Gastrocnemius medialis (tissue), 4 donors: ENCODE results near the gene PRKG1. TPM values are rescaled to one million over a fixed set of nuclear protein-coding genes. Genes with fewer than 3 reads are reported as not detected.
A peak's percentile ranks its signal among the peaks of the same experiment; 100 is the strongest.

Source experiments
- ATAC-seq, 2 donors: fragments of 150-250 bp; one replicate each; pipeline ENCODE4 v1.9.1; 2016
- DNase-seq, 2 donors: peaks; one replicate each; pipeline ENCODE4 v3.0.0-alpha.2; 2019
- H3K27ac ChIP-seq, 4 donors: fragments of 200-600 bp; sonication (generic); 1 replicate in 1 of 4; 2 replicates in 3 of 4; pipeline ENCODE4 v1.5.1; 2016 to 2018; ENCODE audit warnings: mild to moderate bottlenecking in 2 of 4, moderate library complexity in 1 of 4
- H3K27me3 ChIP-seq, 3 donors: fragments of 200-600 bp; sonication (generic) in 2 of 3; 1 replicate in 1 of 3; 2 replicates in 2 of 3; pipeline versions ENCODE4 v1.5.1 to v1.6.0; 2016 to 2019; ENCODE audit warnings: mild to moderate bottlenecking in 1 of 3, moderate library complexity in 1 of 3
- H3K36me3 ChIP-seq, 2 donors: fragments of 200-600 bp; sonication (generic) in 1 of 2; one replicate each; pipeline ENCODE4 v1.5.1; 2017 to 2018
- H3K4me1 ChIP-seq, 2 donors: fragments of 200-600 bp; sonication (generic) in 1 of 2; one replicate each; pipeline ENCODE4 v1.5.1; 2016 to 2017; ENCODE audit warnings: mild to moderate bottlenecking in 2 of 2
- H3K4me3 ChIP-seq, 4 donors: fragments of 200-600 bp; sonication (generic) in 3 of 4; 1 replicate in 1 of 4; 2 replicates in 3 of 4; pipeline ENCODE4 v1.5.1; 2016 to 2019; ENCODE audit warnings: mild to moderate bottlenecking in 2 of 4
- H3K9me3 ChIP-seq, 3 donors: fragments of 200-600 bp; sonication (generic) in 2 of 3; 1 replicate in 1 of 3; 2 replicates in 2 of 3; pipeline ENCODE4 v1.5.1; 2016 to 2019
- POLR2A ChIP-seq, 2 donors: fragments of 450-650 bp; IDR thresholded peaks; one replicate each; pipeline ENCODE4 v1.6.1; 2017; ENCODE audit warnings: antibody characterized with exemption in 2 of 2, mild to moderate bottlenecking in 2 of 2, moderate library complexity in 2 of 2
- in situ Hi-C, 4 donors: fragments of 200-750 bp; cut with MboI; loops; one replicate each; pipeline versions ENCODE4 v1.15.0 to v1.8.0; 2017; ENCODE audit warnings: low sequenced_read_pairs in 4 of 4
- intact Hi-C: fragments of 100-400 bp; cut with DNase I; formaldehyde crosslinking; loops from one replicate; pipeline ENCODE4 v1.15.1; 2023; ENCODE audit warnings: low total_unique reads
- total RNA-seq, 4 donors: library from RNA; depleted of rRNA; stranded (reverse); fragments of >200 nt; gene quantifications; one replicate each; pipeline versions ENCODE4 v1.1.0 to v1.2.3, GENCODE V29; 2016
- TF ChIP-seq, protein P1 (sequence below), 5 experiments: fragments of 450-650 bp in 3 of 5; fragments of 200-600 bp in 2 of 5; sonication (generic) in 2 of 5; IDR thresholded peaks in 4 of 5; conservative IDR thresholded peaks in 1 of 5; 1 replicate in 4 of 5; 2 replicates in 1 of 5; pipeline ENCODE4 v1.5.1; 2016 to 2019; ENCODE audit warnings: antibody characterized with exemption in 5 of 5, mild to moderate bottlenecking in 3 of 5, moderate library complexity in 3 of 5

PRKG1 gene
- total RNA-seq, 4 donors from 2014 or later = 10.4 to 39.4 (median 25.1) TPM

DNA sequence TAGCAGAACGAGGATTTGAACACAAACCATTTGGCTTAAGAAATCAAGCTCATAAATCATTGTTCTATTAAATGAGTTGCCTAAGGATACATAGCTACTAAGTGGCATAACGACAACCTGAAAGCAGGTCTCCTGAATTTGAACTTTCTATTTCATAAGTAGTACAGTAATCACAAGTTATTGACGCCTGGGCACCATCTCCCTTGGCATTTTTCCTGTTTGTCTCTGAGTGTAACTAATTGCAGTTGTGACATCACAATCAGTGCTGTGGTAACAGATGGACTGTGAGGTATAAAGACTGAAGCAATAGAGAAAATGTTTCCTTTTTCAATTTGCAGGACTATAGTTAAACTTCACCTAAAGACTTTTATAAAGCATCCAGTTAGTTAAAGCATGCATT is 631.5 kb downstream of the PRKG1 start:
- Histone ChIP-seq H3K4me1 (peaks cover 6 to 15% of the 10 kb centered on the region in 2 donors), H3K4me3 (no peak overlapping the region), H3K27ac (no peak overlapping the region), H3K27me3 (no peaks in the 10 kb centered on the region), H3K9me3 (no peaks in the 10 kb centered on the region), H3K36me3 (no peaks in the 10 kb centered on the region)
- no peak for TF ChIP-seq POLR2A (IDR thresholded peaks at IDR 0.05)
- TF ChIP-seq, protein P1, sequence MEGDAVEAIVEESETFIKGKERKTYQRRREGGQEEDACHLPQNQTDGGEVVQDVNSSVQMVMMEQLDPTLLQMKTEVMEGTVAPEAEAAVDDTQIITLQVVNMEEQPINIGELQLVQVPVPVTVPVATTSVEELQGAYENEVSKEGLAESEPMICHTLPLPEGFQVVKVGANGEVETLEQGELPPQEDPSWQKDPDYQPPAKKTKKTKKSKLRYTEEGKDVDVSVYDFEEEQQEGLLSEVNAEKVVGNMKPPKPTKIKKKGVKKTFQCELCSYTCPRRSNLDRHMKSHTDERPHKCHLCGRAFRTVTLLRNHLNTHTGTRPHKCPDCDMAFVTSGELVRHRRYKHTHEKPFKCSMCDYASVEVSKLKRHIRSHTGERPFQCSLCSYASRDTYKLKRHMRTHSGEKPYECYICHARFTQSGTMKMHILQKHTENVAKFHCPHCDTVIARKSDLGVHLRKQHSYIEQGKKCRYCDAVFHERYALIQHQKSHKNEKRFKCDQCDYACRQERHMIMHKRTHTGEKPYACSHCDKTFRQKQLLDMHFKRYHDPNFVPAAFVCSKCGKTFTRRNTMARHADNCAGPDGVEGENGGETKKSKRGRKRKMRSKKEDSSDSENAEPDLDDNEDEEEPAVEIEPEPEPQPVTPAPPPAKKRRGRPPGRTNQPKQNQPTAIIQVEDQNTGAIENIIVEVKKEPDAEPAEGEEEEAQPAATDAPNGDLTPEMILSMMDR (IDR thresholded peaks at IDR 0.05 in 4 of 5, conservative IDR thresholded peaks at IDR 0.05 in 1 of 5) = no peak
- in situ Hi-C loops = no loop called here
- DNase-seq (no peak), ATAC-seq (peak in 1 of 2 donors; percentile 39)
- intact Hi-C loops = no loop called here

DNA sequence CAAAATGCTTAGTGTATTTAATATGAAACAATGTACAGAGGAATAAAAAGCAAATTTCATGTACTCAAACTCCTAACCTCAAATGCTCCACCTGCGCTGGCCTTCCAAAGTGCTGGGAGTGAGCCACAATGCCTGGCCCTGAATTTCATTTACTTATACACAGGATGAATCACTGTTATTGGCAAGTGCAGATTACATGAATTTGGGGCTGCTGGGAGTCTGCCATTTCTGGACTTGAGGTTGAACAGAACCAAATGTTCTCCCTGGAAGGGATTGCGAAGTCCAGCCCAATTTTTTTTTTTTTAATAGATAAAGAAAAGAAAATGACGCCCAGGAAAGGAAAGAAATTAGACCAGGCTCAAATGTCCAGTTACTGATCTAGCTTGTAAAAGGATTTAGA is 631.9 kb downstream of the PRKG1 start:
- Histone ChIP-seq H3K9me3 (no peaks in the 10 kb centered on the region), H3K27ac (peak overlapping the region in 1 of 4 donors; percentile 8), H3K4me1 (peaks cover 6 to 14% of the 10 kb centered on the region in 2 donors), H3K27me3 (no peaks in the 10 kb centered on the region), H3K4me3 (no peak overlapping the region), H3K36me3 (no peaks in the 10 kb centered on the region)
- peak; percentile 48 to 72 for DNase-seq
- peak; percentile 68 to 70 for ATAC-seq
- no peak for TF ChIP-seq POLR2A (IDR thresholded peaks at IDR 0.05)
- TF ChIP-seq, protein P1 (IDR thresholded peaks at IDR 0.05 in 4 of 5, conservative IDR thresholded peaks at IDR 0.05 in 1 of 5) = no peak
- in situ Hi-C loops (no loop called here), intact Hi-C loops (no loop called here)

DNA sequence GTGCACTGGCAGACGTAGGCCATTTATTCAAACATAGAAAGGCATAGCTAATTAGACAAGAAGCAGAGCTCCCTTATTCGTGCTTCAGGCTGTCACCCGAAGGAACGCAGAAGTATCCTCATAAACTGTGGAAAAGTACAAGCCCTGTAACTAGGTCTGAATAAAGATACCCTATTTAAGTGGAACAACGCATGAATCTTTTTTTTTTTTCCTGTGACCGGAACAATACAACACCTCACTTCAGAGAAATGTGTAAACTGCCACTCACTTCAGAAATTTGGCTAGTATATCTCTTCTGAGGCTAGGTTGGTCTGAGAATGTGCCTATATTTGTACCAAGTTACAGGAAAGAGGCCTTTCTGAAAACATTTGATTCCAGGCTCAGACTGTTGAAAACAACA is 633.1 kb downstream of the PRKG1 start:
- no peak for DNase-seq
- Histone ChIP-seq H3K4me1 (peaks cover 6 to 14% of the 10 kb centered on the region in 2 donors), H3K27me3 (no peaks in the 10 kb centered on the region), H3K36me3 (no peaks in the 10 kb centered on the region), H3K27ac (no peak overlapping the region), H3K4me3 (no peak overlapping the region), H3K9me3 (no peaks in the 10 kb centered on the region)
- no peak for ATAC-seq
- in situ Hi-C loops (no loop called here), intact Hi-C loops (no loop called here)
- TF ChIP-seq POLR2A (IDR thresholded peaks at IDR 0.05) = no peak
- TF ChIP-seq, protein P1 (IDR thresholded peaks at IDR 0.05 in 4 of 5, conservative IDR thresholded peaks at IDR 0.05 in 1 of 5) = no peak

DNA sequence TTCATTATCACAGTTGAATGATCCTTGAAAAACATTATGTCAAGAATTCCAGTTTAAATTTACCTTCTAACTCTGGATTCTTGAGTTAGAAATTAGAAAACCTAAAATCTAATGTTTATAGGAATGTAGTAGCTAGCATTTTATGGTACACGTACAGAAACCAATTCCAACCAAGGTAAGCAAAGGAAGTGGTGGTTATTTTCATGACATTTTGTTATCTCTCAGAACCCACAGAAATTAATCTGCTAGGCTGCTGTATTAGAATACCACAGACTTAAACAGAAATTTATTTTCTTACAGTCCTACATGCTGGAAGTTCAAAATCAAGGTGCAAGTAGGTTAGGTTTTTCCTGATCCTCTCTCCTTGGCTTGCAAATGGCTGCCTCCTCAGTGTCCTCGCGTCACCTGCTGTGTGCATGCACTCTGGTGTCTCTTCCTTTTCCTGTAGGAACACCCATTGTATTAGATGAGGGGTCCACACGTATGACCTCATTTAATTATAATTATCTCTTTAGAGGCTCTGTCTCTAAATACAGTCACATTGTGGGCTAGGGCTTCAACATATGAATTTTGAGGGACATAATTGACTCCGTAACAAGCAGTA is 633.6 kb downstream of the PRKG1 start:
- Histone ChIP-seq H3K27me3 (no peaks in the 10 kb centered on the region), H3K36me3 (no peaks in the 10 kb centered on the region), H3K27ac (no peak overlapping the region), H3K9me3 (no peaks in the 10 kb centered on the region), H3K4me1 (peaks cover 6 to 14% of the 10 kb centered on the region in 2 donors), H3K4me3 (no peak overlapping the region)
- ATAC-seq = no peak
- TF ChIP-seq, protein P1 (IDR thresholded peaks at IDR 0.05 in 4 of 5, conservative IDR thresholded peaks at IDR 0.05 in 1 of 5) = no peak
- no peak for TF ChIP-seq POLR2A (IDR thresholded peaks at IDR 0.05)
- no peak for DNase-seq
- in situ Hi-C loops (no loop called here), intact Hi-C loops (no loop called here)

DNA sequence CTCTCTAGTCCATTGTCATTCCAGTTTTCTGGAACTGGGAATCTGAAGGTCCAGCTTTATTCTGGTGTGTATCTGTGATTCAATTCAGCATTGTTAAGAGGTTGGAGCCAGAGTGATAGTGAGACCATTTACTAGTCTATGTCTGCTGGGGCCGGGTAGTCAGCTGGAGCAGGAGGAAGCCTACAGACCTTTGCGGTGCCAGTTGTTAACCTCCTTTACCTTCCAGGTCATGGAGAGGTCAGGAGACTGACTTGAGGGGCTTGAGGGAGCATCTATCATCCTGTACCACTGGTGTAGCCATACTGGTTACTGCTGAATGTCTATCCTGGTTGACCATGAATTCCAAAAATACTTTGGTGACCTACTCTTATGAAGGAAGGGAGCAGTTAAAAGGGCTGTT is 634.3 kb downstream of the PRKG1 start:
- TF ChIP-seq, protein P1 (IDR thresholded peaks at IDR 0.05 in 4 of 5, conservative IDR thresholded peaks at IDR 0.05 in 1 of 5) = no peak
- TF ChIP-seq POLR2A (IDR thresholded peaks at IDR 0.05) = no peak
- ATAC-seq (no peak), DNase-seq (no peak)
- Histone ChIP-seq H3K4me1 (peaks cover 6 to 14% of the 10 kb centered on the region in 2 donors), H3K27ac (no peak overlapping the region), H3K9me3 (no peaks in the 10 kb centered on the region), H3K27me3 (no peaks in the 10 kb centered on the region), H3K36me3 (no peaks in the 10 kb centered on the region), H3K4me3 (no peak overlapping the region)
- intact Hi-C loops (no loop called here), in situ Hi-C loops (no loop called here)
